Measurements from ENCODE around the gene RASGEF1B. TPM values are rescaled to one million over a fixed set of nuclear protein-coding genes. Genes with fewer than 3 reads are reported as not detected.

RASGEF1B gene
- total RNA-seq, 4 donors from 2014 or later: 14.1 to 31.0 (median 26.2) TPM

- H3K4me3 ChIP-seq: no peak overlapping the region
- H3K27me3 ChIP-seq: no peaks in the 10 kb centered on the region
- 96% methylated on average over 4 of the region's 4 CpGs; no CpG with 5 or more reads in 1 of the 2 donors for WGBS, 2 donors (ENCODE audit: low coverage in 1 of 2)
- H3K27ac ChIP-seq: no peak overlapping the region
- intact Hi-C loops (cut with DNase I; ENCODE audit: low total_unique reads) (no loop called here), in situ Hi-C loops (cut with MboI; ENCODE audit: low pct_ligation_motif_present in 1 of 4, low pct_unique_long_range_greater_than_20kb in 1 of 4, low sequenced_read_pairs in 3 of 4) (no loop called here)
- no peaks in the 10 kb centered on the region for H3K9me3 ChIP-seq
- H3K4me1 ChIP-seq: no peaks in the 10 kb centered on the region
- H3K36me3 ChIP-seq: no peaks in the 10 kb centered on the region
- no peak for DNase-seq
- TF ChIP-seq EP300 (IDR thresholded peaks at IDR 0.05; ENCODE audit: low read depth) (no peak), POLR2A (IDR thresholded peaks at IDR 0.05) (no peak), POLR2AphosphoS5 (IDR thresholded peaks at IDR 0.05) (no peak), CTCF (IDR thresholded peaks at IDR 0.05) (no peak)
Measured at GRCh38 chr4:81398379-81398778, 73.3 kb downstream of the RASGEF1B start.

- in situ Hi-C loops (cut with MboI; ENCODE audit: low pct_ligation_motif_present in 1 of 4, low pct_unique_long_range_greater_than_20kb in 1 of 4, low sequenced_read_pairs in 3 of 4): no loop called here
- 70 to 74% methylated on average over 3 of the region's 3 CpGs for WGBS, 2 donors (ENCODE audit: low coverage in 1 of 2)
Measured at GRCh38 chr4:81397635-81398034, 74.1 kb downstream of the RASGEF1B start.

GRCh38 chr4:81395239-81395638 is 76.5 kb downstream of the RASGEF1B start:
- Histone ChIP-seq H3K27me3 (no peaks in the 10 kb centered on the region), H3K9me3 (no peaks in the 10 kb centered on the region), H3K27ac (no peak overlapping the region), H3K36me3 (no peaks in the 10 kb centered on the region), H3K4me1 (no peaks in the 10 kb centered on the region), H3K4me3 (no peak overlapping the region)
- TF ChIP-seq CTCF (IDR thresholded peaks at IDR 0.05) (no peak), POLR2A (IDR thresholded peaks at IDR 0.05) (no peak), POLR2AphosphoS5 (IDR thresholded peaks at IDR 0.05) (no peak), EP300 (IDR thresholded peaks at IDR 0.05; ENCODE audit: low read depth) (no peak)
- in situ Hi-C loops (cut with MboI; ENCODE audit: low pct_ligation_motif_present in 1 of 4, low pct_unique_long_range_greater_than_20kb in 1 of 4, low sequenced_read_pairs in 3 of 4) (no loop called here), intact Hi-C loops (cut with DNase I; ENCODE audit: low total_unique reads) (no loop called here)
- DNase-seq: no peak
- 91% methylated on average over 3 of the region's 3 CpGs for WGBS, 2 donors (ENCODE audit: low coverage in 1 of 2)

More at GRCh38 chr4:81397635-81398034, 74.1 kb downstream of the RASGEF1B start:
- Histone ChIP-seq H3K27ac (no peak overlapping the region), H3K4me1 (no peaks in the 10 kb centered on the region), H3K4me3 (no peak overlapping the region), H3K27me3 (no peaks in the 10 kb centered on the region), H3K9me3 (no peaks in the 10 kb centered on the region), H3K36me3 (no peaks in the 10 kb centered on the region)
- TF ChIP-seq CTCF (IDR thresholded peaks at IDR 0.05) (no peak), EP300 (IDR thresholded peaks at IDR 0.05; ENCODE audit: low read depth) (no peak), POLR2AphosphoS5 (IDR thresholded peaks at IDR 0.05) (no peak), POLR2A (IDR thresholded peaks at IDR 0.05) (no peak)
- intact Hi-C loops (cut with DNase I; ENCODE audit: low total_unique reads): no loop called here
- no peak for DNase-seq

- 72 to 83% methylated on average over 3 of the region's 3 CpGs for WGBS, 2 donors (ENCODE audit: low coverage in 1 of 2)
- TF ChIP-seq POLR2AphosphoS5 (IDR thresholded peaks at IDR 0.05) (no peak), EP300 (IDR thresholded peaks at IDR 0.05; ENCODE audit: low read depth) (no peak), CTCF (IDR thresholded peaks at IDR 0.05) (no peak), POLR2A (IDR thresholded peaks at IDR 0.05) (no peak)
- no peaks in the 10 kb centered on the region for H3K36me3 ChIP-seq
- intact Hi-C loops (cut with DNase I; ENCODE audit: low total_unique reads) (no loop called here), in situ Hi-C loops (cut with MboI; ENCODE audit: low pct_ligation_motif_present in 1 of 4, low pct_unique_long_range_greater_than_20kb in 1 of 4, low sequenced_read_pairs in 3 of 4) (no loop called here)
- no peaks in the 10 kb centered on the region for H3K27me3 ChIP-seq
- no peak overlapping the region for H3K27ac ChIP-seq
- H3K4me1 ChIP-seq: no peaks in the 10 kb centered on the region
- H3K9me3 ChIP-seq: no peaks in the 10 kb centered on the region
- H3K4me3 ChIP-seq: no peak overlapping the region
- DNase-seq: no peak
Measured at GRCh38 chr4:81392164-81392563, 79.5 kb downstream of the RASGEF1B start.

Data from transverse colon (tissue), 4 donors.